Suppressor macrophage (primary cell): ENCODE results near the gene CAMK2A.

Source experiments
- DNase-seq, 4 experiments: peaks; one replicate each; pipeline ENCODE4 v3.0.0-alpha.2; 2020 to 2022

The CAMK2A gene

DNA sequence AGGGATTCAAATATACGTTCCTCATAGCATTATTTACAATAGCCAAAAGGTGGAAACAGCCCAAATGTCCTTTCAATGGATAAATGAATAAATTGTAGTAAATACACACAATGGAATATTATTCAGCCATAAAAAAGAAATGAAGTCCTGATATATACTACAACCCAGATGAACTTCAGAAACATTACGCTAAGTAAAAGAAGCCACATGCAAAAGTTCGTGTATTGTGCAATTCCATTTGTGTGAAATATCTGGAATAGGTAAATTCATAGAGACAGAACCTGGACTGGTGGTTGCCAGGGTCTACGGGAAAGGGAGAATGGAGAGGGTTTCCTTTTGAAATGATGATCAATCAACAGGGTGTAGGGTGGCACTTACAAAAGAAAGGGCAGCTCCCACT is 25.7 kb upstream of the CAMK2A start:
- no peak for DNase-seq

DNA sequence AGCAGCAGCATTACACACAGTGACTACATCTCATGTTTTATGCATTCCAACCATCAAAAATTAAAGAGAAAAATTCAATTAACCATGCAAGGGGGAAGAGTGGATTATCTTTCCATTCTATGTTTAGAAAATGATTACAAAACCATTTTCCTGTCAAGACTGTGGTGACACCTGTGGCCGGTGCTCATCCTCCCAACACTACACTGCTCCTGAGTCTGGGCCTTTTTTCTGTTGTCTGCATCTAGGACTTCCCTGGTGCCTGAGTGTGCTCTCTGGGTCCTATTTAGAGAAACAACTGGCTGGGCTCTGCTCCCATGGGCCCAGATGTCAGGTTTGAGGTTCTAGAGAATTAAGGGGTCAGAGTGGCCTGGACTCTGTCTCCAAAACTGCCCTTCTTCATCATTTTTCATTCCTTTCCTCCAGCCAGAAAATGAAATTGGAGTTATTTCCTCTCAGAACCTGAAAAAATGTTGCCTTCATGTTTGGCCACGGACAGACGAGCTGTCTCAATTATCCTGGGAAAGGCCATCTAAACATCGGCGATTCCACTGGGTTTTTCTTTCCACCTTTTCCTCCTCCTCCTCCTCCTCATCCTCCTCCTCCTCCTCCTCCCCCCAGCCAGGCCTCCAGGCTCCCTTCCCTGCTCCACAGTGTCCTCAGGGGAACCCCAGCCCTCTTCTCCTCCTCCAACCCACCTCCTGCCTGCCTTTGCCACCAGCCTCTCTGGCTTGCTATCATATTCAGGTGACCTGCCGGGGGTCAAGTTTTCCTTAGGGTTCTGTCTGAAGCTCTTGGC is 24.5 kb upstream of the CAMK2A start:
- no peak for DNase-seq

DNA sequence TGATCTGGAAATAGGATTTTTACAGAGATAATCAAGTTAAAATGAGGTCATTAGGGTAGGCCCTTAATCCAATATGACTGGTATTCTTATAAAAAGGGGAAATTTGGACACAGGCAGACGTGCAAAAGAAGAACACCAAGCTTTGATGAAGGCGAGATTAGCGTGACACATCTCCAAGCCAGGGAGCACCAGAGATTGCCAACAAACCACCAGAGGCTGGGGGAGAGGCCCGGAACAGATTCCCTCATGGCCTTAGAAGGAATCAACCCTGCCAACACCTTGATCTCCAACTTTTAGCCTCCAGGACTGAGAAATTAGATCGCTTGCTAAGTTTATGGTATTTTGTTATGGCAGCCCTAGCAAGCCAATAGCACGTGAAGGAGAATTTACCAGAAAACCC is 23.9 kb upstream of the CAMK2A start:
- DNase-seq = no peak

DNA sequence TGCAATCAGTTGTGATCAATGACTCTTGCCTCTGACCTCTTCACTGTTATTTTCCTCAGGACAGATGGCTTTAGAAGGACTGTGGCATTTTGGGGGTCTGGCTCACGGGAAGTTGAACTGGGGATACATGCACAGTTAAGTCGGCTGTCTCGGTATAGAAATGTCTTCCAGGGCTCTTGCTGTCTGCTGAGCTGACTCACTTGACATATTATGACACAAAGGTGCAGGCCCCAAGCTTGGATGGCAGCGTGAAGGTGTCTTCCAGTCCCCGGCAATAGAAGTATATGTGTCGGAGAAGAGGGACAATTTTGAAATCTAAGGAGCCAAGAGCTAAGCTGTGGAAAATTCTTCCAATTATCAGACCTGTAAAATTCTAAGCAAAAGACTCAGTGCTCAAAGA is 22.9 kb upstream of the CAMK2A start:
- no peak for DNase-seq

DNA sequence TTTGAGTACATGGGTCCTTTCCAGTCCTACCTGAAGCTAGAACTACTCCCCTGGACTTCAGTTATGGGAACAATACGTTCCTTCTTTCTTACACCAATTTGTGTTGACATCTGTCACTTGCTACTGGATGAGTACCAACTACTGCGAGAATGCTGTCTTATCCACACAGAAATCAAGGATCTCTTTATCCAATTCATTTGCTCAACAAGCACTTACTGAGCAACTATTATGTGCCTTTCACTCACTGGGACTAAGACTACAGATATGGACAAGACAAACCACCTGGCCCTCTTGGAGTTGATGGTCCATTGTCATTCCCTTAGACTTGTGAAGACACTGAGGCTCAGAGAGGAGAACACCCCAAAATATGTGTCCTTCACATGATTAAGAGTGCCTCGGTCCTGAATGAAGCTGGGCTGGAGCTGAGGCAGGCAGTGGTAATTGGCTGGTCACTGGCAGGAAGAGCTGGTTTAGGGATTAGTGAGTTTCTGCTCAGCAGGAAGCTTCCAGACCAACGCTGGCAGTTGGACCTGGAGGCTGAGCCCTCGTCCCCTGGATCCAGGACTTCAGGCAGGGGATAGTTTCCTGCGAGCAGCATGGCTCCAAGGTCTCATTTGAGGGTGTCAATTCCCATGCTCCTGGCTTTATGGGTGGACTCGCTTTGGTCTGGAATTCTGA is 21.6 kb upstream of the CAMK2A start:
- DNase-seq = no peak

DNA sequence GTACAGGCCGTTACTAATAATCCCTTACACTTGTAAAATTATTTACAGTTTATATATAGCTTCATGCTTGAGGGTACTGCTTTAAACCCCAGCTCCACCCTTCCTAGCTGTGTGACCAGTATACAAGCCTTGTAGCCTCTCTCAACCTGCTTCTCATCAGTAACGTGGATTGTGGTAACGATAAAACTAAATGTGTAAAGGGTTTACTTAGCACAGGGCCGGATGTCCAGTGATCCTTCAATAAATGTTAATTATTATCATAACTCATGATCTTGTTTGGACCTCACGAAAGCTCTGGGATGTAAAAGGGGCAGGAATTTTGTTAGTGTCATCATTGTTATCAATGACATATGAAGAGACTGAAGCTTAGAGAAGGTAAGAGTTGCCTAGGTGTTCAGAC is 20.7 kb upstream of the CAMK2A start:
- no peak for DNase-seq

DNA sequence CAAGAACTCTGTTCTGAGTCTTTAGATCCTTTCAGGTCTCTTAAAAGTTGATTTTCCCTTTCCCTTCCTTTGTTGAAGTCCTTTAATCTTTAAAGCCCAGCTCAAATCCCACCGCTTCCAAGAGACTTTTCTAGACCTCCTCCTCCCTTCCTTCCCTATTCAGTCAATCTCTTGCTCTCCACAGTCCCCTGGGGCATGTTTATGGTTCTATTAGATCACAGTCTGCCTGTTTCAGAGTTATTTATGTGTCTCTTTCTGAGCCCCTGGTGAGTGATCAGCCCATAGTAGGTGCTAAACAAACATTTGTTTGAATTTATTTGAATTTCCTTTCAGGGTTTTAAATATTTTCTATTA is 20.3 kb upstream of the CAMK2A start:
- no peak for DNase-seq

DNA sequence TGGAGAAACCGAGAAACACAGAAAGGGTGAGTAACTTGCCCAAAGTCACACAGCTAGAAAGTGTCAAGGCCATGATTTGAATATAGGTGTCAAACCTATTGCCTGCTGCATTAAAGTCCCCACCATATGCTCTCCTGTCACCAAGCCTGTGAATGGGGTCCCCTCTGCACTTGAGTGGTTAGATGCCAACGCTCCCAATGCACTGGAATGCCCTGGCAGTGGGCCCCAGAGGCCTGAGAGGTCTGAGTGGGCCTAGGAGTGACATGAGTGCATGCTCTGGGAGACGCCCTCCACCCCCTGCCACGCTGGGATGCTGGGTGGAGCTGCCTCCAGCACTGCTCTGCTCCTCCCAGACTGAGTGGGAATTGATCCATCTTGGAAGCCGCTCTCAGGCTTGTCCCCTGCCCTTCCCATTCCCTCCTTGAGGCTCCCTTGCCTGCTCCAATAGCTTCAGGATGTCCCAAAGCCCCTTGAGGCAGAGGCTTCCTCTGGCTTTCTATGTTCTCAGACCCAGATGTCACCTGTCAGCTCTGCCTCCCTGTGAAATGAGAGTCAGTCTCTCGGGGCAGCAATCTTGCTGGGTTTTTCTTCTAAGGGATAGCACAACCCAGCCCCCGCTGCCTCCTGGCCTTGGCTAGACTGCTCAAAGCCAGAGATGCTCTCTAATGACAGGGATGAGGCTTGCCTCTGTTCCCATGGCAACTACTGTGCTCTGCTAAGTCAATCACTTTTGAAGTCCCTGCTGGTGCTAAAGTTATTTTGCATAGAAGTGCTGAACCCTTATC is 19.7 kb upstream of the CAMK2A start:
- no peak for DNase-seq

DNA sequence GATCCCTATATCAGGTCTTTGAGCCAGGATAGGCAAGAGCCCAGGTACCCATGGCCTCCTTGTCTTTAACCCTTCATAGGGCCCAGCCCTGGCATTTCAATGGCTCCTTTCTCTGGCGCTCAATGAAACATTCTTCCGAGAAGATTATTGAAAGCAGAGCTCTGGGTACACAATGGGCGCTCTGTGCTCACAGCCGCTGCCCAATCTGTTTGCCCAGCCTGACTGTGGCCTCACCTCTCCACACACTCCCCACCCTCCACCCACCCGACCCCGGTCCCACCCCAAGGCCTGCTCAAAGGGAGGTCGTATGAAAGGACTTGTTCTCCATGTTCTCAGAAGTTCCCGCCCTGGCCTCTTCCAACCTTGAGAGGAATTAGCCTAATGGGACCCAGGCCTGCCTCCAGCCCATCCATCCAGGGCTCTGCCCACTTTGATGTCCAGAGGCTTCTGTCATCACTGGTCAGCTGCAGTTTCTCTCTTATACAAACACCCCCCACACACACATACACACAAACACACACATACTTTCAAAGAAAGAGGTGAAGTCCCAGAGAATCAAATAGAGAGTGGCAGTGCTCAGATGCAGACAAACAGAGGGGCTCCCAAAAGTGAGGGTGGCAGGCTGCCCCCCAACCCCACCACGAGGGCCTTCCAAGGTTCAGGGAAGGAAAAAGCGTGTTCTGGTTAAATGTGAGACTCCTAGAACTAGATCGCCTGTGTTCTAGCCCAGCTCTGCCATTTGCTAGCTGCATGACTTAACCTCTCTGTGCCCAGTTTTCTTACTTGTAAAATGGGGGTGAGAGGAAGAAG is 18.2 kb upstream of the CAMK2A start:
- DNase-seq = no peak

DNA sequence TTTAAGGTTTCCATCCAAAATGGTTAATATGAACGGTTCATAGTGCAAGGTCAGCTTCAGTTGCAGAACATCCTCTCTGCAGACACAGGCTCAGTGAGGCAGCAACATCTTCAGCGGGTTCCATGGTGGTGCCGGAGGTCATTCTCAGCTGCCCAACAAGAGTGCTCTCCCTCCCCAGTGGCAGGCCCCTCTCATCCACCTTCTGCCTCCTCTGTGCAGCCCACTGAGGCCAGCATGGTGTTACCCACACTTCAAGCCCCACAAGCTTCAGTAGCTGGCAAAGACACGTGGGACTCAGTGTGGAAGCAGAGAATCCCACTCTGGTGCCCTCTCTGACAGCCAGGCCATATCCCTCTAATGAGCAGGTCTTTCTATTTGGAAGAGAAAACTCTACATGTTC is 17.2 kb upstream of the CAMK2A start:
- DNase-seq = no peak

DNA sequence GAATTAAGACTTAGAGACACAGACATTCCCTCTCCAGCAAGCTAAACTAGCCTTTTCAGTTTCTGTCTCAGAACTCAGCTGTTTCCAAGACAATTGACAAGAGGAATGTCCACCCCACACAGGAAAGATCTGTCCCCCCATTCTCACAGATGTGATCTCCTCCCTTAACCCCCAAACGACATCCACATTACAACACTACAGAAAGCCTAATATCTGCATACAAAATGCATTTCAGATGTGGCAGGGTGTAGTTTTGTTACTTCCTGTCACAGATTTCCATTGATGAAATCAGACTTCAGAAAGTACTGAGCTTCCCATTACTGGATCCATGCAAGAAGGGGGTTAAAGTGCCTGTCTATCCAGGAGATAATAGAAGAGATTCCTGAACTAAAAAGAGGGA is 16.0 kb upstream of the CAMK2A start:
- DNase-seq = no peak

DNA sequence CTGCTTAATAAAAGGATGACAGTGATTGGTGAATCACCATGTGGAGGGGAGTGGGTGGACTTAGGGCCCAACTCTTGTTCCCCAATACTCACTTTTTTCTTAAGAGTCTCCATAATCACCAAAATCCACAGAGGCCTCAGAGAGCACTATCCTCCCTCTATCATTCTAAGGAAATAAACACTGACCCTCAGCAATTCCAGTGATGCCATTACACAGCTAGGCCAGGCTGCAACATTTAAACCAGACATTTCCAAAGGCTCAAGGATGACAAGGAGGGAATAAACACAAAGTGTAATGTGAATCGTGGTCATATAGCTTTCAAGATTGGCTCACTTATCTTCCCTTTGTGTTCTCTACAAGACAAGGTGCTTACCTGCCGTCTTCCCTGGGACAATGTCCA is 15.5 kb upstream of the CAMK2A start:
- DNase-seq = no peak

DNA sequence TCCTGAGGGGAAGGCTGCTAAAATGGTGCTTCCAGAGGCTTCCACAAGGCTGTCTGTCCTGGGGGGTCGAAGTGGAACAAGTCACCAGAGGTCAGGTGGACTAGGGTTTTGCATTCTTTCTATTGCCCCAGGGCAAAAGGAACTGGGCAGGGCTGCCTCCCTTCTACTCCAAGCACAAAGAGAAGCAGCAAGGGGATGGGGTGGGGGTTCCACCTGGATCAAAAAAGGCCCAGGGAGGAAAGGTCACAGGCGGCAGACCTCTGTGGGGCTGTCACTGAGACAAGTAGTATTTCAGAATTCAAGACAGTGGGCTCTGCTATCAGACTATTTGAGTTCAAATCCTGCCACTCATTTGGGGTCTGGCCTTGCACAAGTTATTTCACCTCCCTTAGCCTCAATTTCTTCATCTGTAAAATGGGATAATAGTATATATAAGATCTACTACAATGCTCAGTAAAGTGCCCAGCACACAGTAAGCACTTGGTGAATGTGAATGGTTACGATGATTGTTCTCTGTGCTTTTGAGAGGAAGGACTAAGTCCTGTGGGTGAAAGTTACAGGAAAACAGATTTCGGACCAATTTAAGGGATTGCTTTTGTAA is 15.0 kb upstream of the CAMK2A start:
- DNase-seq = no peak

DNA sequence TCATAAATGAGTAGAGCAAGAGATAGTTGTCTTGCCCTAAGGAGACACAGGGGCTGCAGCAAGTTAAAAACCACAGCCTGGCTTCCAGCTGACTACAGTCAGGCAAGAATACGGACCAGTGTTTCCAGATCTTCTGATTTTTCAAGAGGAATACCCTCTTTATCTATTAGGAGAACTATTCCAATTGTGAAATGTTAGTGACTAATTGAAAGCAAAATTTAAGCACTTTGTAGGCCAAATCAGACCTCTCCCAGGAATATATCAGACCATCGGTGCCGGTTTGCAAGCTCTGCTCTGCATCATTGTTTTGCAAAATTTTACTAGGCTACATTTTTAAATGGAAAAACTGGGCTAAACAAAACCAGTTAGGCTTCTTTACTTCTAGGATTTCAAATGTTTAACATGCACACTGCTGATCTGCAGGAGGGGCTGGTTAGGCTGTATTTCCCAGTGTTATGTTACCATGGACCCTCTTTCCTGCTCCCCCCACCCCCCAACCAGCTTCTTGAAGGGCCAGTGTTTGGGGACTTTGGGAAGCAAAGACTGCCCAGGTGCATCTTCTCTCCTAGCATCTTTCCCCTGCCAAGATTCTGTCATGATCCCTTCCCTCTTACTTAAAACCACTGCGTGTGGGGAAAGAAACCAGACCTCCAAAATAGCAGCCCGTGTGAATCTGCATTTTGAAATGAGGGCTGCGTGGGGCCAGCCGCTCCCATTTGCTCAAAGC is 14.2 kb upstream of the CAMK2A start:
- no peak for DNase-seq

DNA sequence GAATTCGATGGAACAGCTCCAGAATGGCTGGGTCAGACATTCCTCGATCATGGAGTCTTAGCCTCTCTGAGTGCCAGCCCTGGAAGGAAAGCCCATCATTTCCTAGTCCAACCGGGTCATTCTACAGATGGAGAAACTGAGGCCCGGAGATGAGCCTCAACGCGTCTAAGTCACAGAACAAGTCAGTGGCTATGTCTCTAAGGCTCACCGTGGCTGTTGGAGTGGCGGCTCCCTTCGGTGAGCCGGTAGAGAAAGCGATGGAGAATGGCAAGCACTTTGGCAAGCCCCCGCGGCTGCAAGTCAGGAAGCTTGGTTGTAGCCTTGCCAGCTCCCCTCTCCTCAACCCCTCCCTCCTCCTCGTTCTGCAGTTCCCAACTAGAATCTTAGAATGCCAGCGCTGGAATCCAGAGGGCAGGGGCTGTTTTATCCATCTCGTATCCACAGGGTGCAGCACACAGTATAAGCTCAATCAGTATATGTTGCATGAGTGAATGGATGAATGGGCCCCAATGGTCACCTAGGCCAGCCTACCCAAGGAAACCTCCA is 13.6 kb upstream of the CAMK2A start:
- no peak for DNase-seq

DNA sequence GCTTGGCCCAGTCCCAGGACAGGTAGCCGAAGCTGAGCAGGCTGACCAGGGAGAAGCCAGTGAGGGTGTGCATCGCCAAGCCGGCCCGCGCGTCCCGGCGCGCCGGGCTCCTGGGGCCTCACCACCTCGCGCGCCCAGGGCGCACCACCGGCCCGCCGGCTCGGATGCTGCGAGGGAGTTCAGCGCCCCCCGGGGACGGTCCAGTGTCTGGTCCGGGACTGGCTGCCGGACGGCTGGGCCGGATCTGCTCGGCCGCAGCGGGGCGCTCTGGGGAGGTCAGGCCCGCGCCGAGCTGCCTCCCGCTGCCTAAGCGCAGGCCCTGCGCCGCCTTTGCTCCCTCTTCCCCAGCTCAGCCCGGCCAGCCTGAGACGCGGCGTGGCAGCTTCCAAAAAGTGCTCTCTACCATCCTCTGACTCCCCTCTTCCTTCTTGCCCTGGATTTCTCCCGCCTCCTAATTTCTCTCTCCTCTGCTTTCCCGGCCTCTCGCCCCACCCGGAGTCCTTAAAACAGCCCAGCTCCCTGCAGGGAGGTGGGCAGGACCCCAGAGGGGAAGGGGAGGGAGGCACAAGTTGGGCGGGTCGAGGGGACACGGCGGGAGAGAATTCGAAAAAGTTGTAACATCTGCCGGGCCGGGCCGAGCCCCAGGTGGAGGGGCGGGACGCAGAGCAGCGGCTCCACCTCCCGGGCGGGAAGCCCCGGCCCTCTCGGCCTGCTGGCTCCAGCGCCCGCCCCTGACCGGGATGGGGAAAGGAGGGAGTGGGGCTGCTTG is 12.9 kb upstream of the CAMK2A start, which contains the start of gene ARSI:
Gene ARSI, minus strand, starts transcription at position 605 of the 769 bp plus-strand sequence. Its CDS starts 532 bp downstream, at position 73.
- peak in 1 of 4 experiments; percentile 36 for DNase-seq

DNA sequence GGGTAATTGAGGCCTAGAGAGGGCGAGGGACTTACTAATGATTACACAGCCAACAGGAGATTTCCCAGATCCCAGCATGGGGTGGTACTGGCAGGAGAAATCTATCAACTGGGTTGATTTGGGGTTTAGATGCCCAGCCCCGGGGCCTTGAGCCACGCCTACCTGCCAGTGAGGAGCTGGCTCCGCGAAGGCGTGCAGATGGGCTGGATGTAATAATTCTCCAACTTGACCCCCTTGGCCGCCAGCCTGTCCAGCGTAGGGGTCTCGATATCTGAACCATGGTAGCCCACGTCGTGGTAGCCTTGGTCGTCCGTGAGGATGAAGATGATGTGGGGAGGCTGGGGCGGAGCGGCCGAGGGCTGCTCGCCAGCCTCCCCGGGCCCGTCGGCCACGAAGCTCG is 12.3 kb upstream of the CAMK2A start:
- no peak for DNase-seq

DNA sequence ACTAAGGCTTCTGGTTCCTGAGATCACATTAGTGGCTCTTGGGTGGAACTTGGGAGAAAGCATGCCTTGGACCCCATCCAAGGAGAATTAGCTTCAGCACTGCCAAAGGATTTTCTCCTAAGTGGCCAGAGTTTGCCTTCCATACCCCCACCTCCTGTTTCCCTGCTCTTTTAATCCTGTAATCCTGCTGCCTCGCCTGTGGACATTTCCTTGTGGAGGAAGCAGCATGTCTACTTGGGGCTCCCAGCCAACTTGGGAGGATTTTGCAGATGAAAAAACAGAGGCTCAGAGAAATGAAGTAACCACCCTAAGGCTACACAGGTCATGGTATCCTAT is 11.6 kb upstream of the CAMK2A start:
- DNase-seq = no peak

DNA sequence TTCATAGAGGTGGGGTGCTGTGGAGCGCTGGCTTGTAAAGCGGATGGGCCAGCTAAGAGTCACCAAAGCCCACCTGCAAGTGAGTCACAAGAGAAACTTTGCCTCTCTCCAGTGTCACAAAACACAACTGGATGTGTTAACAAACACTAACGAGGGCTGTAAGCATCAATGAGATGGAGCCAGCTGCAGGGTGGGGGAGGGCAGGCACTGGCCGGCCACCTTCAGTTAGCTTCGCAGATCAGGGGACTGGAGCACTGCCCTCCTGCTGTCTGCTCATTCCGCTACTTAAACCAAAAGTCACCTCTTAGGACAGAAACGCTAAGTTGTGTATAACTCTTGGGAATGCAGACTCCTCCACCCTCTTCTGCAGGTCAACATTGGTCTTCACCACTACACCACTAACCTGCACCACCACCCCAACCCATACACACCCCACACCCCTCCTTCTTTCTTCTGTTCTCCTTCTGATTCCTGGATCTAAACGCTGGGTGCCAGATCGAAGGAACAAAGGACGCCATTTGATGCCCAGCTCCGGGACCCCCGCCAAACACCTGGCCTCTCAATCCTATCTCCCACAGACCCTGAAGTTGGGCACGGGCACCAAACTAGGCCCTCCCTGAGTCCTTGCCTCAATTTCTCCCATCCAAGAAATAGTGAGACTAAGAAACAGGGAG is 11.1 kb upstream of the CAMK2A start:
- DNase-seq = no peak
